Endothelial cell (in vitro differentiated cells): ENCODE data around the gene GAPT. TPM values are rescaled to one million over a fixed set of nuclear protein-coding genes. Genes with fewer than 3 reads are reported as not detected.

Experiments
- DNase-seq: peaks from one replicate; pipeline ENCODE4 v3.0.0; 2021; ENCODE audit warnings: low spot score
- H3K27ac Mint-ChIP-seq: one replicate; pipeline ENCODE4 v1.8.0; 2021; ENCODE audit warnings: mixed read lengths, inconsistent platforms; ENCODE audit not compliant: unreplicated experiment
- H3K27me3 Mint-ChIP-seq: one replicate; pipeline ENCODE4 v1.8.0; 2021; ENCODE audit warnings: mild to moderate bottlenecking, moderate library complexity, mixed read lengths, inconsistent platforms; ENCODE audit not compliant: unreplicated experiment
- H3K36me3 Mint-ChIP-seq: one replicate; pipeline ENCODE4 v1.8.0; 2021; ENCODE audit warnings: mild to moderate bottlenecking, low read depth, mixed read lengths, inconsistent platforms; ENCODE audit not compliant: unreplicated experiment
- H3K4me1 Mint-ChIP-seq: one replicate; pipeline ENCODE4 v1.8.0; 2021; ENCODE audit warnings: mild to moderate bottlenecking, mixed read lengths, inconsistent platforms; ENCODE audit not compliant: unreplicated experiment
- H3K4me3 Mint-ChIP-seq: one replicate; pipeline ENCODE4 v1.8.0; 2021; ENCODE audit warnings: mild to moderate bottlenecking, mixed read lengths, inconsistent platforms; ENCODE audit not compliant: unreplicated experiment
- H3K9me3 Mint-ChIP-seq: one replicate; pipeline ENCODE4 v1.8.0; 2021; ENCODE audit warnings: mixed read lengths, inconsistent platforms; ENCODE audit not compliant: unreplicated experiment
- CTCF ChIP-seq: fragments of 200-600 bp; sonication (generic); IDR thresholded peaks from one replicate; pipeline ENCODE4 v1.5.0; 2021; ENCODE audit warnings: antibody characterized with exemption; ENCODE audit not compliant: unreplicated experiment
- total RNA-seq: library from RNA; stranded (reverse); fragmentation: NEBNext Ultra II Directional; extraction: Animal tissue kit (Norgen Biotek cat#: 25700); gene quantifications from one replicate; pipeline ENCODE4 v1.2.1, GENCODE V29; 2021; ENCODE audit not compliant: unreplicated experiment

The GAPT gene
- total RNA-seq, 1 donor from 2014 or later, result 1.4 TPM

GRCh38 chr5:58469896-58470295 lies 21.3 kb upstream of the GAPT start:
- Mint-ChIP-seq H3K4me1 (no peaks in the 10 kb centered on the region), H3K27ac (no peak overlapping the region), H3K36me3 (peaks cover 4% of the 10 kb centered on the region), H3K4me3 (no peak overlapping the region), H3K27me3 (no peaks in the 10 kb centered on the region), H3K9me3 (peaks cover 7% of the 10 kb centered on the region)
- no peak for TF ChIP-seq CTCF
- no peak for DNase-seq

GRCh38 chr5:58475404-58475803 lies 15.8 kb upstream of the GAPT start:
- H3K4me1 Mint-ChIP-seq, result peaks cover 7% of the 10 kb centered on the region
- no peak overlapping the region for H3K27ac Mint-ChIP-seq
- peaks cover 10% of the 10 kb centered on the region for H3K36me3 Mint-ChIP-seq
- H3K4me3 Mint-ChIP-seq, result no peak overlapping the region
- no peak for DNase-seq
- no peak for TF ChIP-seq CTCF
- peaks cover 1% of the 10 kb centered on the region for H3K27me3 Mint-ChIP-seq
- peaks cover 14% of the 10 kb centered on the region for H3K9me3 Mint-ChIP-seq

- Mint-ChIP-seq H3K36me3 (peaks cover 10% of the 10 kb centered on the region), H3K27me3 (peaks cover 1% of the 10 kb centered on the region)
- DNase-seq, result no peak
These were observed 13.4 kb upstream of the GAPT start for GRCh38 chr5:58477760-58478376.

GRCh38 chr5:58481066-58481676 lies 10.1 kb upstream of the GAPT start:
- Mint-ChIP-seq H3K4me3 (no peak overlapping the region), H3K27me3 (peaks cover 1% of the 10 kb centered on the region), H3K27ac (no peak overlapping the region), H3K4me1 (peaks cover 7% of the 10 kb centered on the region), H3K9me3 (no peaks in the 10 kb centered on the region), H3K36me3 (no peaks in the 10 kb centered on the region)
- no peak for DNase-seq
- no peak for TF ChIP-seq CTCF

More at GRCh38 chr5:58477760-58478376, 13.4 kb upstream of the GAPT start:
- peaks cover 7% of the 10 kb centered on the region for H3K4me1 Mint-ChIP-seq
- no peak overlapping the region for H3K4me3 Mint-ChIP-seq
- TF ChIP-seq CTCF, result peak; percentile 28
- peaks cover 14% of the 10 kb centered on the region for H3K9me3 Mint-ChIP-seq
- H3K27ac Mint-ChIP-seq, result no peak overlapping the region

GRCh38 chr5:58481828-58482227 lies 9.4 kb upstream of the GAPT start:
- TF ChIP-seq CTCF, result no peak
- H3K27ac Mint-ChIP-seq, result no peak overlapping the region
- no peak overlapping the region for H3K4me3 Mint-ChIP-seq
- H3K4me1 Mint-ChIP-seq, result peaks cover 3% of the 10 kb centered on the region
- DNase-seq, result no peak
- peaks cover 1% of the 10 kb centered on the region for H3K27me3 Mint-ChIP-seq
- H3K9me3 Mint-ChIP-seq, result no peaks in the 10 kb centered on the region
- H3K36me3 Mint-ChIP-seq, result no peaks in the 10 kb centered on the region
